ENCODE results near the gene B3GALT6.

DNA sequence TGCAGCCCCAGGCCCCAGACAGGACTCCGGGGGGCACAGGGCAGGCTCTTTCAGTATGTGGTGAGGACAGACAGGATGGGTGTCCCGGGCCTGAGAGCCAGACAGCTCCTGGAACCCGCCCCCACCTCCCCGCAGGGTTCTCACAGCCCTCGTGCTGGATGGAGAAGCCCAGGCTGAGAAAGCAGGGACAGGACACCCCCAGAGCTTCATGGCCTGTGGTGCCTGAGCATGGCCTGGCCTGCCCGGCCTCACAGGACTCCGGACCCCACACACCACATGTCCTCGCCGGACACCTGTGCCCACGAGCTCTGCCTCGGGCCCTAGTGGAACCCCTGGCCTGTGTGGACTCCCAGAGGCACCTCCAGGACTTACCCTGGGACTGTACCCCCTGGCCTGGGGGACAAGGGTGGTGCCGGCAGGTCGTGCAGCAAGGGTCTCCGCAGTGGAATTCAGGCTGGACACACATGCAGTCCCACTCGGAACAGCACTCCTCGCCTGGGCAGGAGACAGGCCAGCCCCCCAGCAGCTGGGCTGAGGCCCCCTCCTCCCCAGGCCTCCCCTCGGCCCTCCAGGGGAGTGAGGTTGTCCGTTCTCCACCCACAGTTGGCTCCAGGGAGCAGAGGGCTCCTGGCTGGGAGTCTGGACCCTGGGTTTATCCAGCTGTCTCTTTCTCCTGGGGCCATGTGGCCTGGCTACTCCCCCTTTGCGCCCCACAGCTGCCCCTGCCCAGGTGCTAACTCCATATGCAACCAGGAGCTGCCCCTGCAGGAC lies 26.9 kb upstream of the B3GALT6 start:
- no peak for TF ChIP-seq CTCF (IDR thresholded peaks at IDR 0.05)
- no peak for TF ChIP-seq POLR2AphosphoS5 (IDR thresholded peaks at IDR 0.05)
- TF ChIP-seq POLR2A (IDR thresholded peaks at IDR 0.05), result no peak
- no peak for TF ChIP-seq EP300 (IDR thresholded peaks at IDR 0.05; ENCODE audit: low read depth)

All from transverse colon (tissue), 4 donors.